Psoas muscle (tissue), 8 donors: ENCODE results near the gene PRUNE2. TPM values are rescaled to one million over a fixed set of nuclear protein-coding genes. Genes with fewer than 3 reads are reported as not detected.

ENCODE experiments used
- ATAC-seq, 4 donors: fragments of 200-7000 bp; cut with Tn5 transposase; one replicate each; pipeline ENCODE4 v1.9.1; 2020; ENCODE audit warnings: moderate library complexity in 3 of 4, mild to moderate bottlenecking in 2 of 4
- DNase-seq, 2 donors: peaks; one replicate each; pipeline ENCODE4 v3.0.0-alpha.2; 2020
- H3K27ac ChIP-seq: fragments of 200-600 bp; one replicate; pipeline ENCODE4 v1.8.0; 2022
- H3K27me3 ChIP-seq, 3 donors: fragments of 200-600 bp in 1 of 3; one replicate each; pipeline versions ENCODE4 v1.6.1 to v1.8.0; 2013 to 2022; ENCODE audit warnings: low read length in 2 of 3, mild to moderate bottlenecking in 2 of 3, moderate library complexity in 1 of 3; ENCODE audit not compliant: insufficient read depth in 3 of 3
- H3K36me3 ChIP-seq, 2 donors: fragments of 200-600 bp in 1 of 2; one replicate each; pipeline versions ENCODE4 v1.6.1 to v1.8.0; 2013 to 2022; ENCODE audit warnings: low read depth in 1 of 2, mild to moderate bottlenecking in 1 of 2, moderate library complexity in 1 of 2; ENCODE audit not compliant: insufficient read depth in 1 of 2
- H3K4me1 ChIP-seq: fragments of 200-600 bp; one replicate; pipeline ENCODE4 v1.8.0; 2022
- H3K4me3 ChIP-seq: fragments of 200-600 bp; one replicate; pipeline ENCODE4 v1.8.0; 2022; ENCODE audit warnings: mild to moderate bottlenecking
- H3K9me3 ChIP-seq: fragments of 200-600 bp; one replicate; pipeline ENCODE4 v1.8.0; 2022
- WGBS, 3 donors: extraction: QIAGEN DNeasy Blood & Tissue Kit; methylation state at CpG; one replicate each; pipeline versions ENCODE4 v1.1.6 to v1.1.7; 2013; 5-methylcytosine and 5-hydroxymethylcytosine counted together
- intact Hi-C, 2 donors: fragments of 100-400 bp; cut with DNase I; formaldehyde crosslinking; loops; one replicate each; pipeline versions ENCODE4 v1.11.0 to v1.14.2; 2022
- polyA plus RNA-seq, 3 donors: library from polyadenylated mRNA; stranded (reverse); fragments of 200-250 nt; gene quantifications; one replicate each; pipeline ENCODE4 v1.2.3, GENCODE V29; 2013
- total RNA-seq, 4 donors: library from RNA; stranded (reverse); fragmentation: NEBNext Ultra II Directional in 2 of 4; extraction: Animal tissue kit (Norgen Biotek cat#: 25700) in 2 of 4; gene quantifications; one replicate each; pipeline versions ENCODE4 v1.2.1 to v1.2.4, GENCODE V29; 2021 to 2023
- TF ChIP-seq, protein P1 (sequence below): fragments of 200-600 bp; IDR thresholded peaks from one replicate; pipeline ENCODE4 v1.8.0; 2022; ENCODE audit warnings: antibody characterized with exemption
- donor health status: healthy with polysubstance abuse.
- donor health status: DM: no; HTN: no; CAD: no; lungs with moderate emphysema.
- donor health status: Bipolar disorder and iron deficiency.
- donor health status: healthy.
- donor health status: DM: yes; HTN: yes; CAD: no.
- donor health status: DM: no; HTN: no; CAD: no.
- donor health status: DM: no; HTN: no; CAD: no.
- donor health status: DM: yes; HTN: yes; CAD: no.

PRUNE2 gene
- total and polyA plus RNA-seq, 7 donors, result 1.2 to 79.9 (median 3.6) TPM

DNA sequence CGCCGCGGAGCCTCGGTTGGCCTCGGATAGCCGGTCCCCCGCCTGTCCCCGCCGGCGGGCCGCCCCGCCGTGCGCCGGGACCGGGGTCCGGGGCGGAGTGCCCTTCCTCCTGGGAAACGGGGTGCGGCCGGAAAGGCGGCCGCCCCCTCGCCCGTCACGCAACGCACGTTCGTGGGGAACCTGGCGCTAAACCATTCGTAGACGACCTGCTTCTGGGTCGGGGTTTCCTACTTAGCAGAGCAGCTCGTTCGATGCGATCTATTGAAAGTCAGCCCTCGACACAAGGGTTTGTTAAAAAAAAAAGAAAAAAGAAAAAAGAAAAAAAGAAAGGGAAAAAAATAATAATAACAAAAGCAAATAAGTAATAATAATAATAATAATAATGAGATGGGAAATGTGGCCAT, 334.2 kb downstream of the PRUNE2 start:
- ATAC-seq (no peak), DNase-seq (no peak)
- TF ChIP-seq, protein P1, sequence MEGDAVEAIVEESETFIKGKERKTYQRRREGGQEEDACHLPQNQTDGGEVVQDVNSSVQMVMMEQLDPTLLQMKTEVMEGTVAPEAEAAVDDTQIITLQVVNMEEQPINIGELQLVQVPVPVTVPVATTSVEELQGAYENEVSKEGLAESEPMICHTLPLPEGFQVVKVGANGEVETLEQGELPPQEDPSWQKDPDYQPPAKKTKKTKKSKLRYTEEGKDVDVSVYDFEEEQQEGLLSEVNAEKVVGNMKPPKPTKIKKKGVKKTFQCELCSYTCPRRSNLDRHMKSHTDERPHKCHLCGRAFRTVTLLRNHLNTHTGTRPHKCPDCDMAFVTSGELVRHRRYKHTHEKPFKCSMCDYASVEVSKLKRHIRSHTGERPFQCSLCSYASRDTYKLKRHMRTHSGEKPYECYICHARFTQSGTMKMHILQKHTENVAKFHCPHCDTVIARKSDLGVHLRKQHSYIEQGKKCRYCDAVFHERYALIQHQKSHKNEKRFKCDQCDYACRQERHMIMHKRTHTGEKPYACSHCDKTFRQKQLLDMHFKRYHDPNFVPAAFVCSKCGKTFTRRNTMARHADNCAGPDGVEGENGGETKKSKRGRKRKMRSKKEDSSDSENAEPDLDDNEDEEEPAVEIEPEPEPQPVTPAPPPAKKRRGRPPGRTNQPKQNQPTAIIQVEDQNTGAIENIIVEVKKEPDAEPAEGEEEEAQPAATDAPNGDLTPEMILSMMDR, result no peak
- peaks cover 3% of the 10 kb centered on the region for H3K9me3 ChIP-seq
- H3K4me1 ChIP-seq, result no peaks in the 10 kb centered on the region
- H3K27me3 ChIP-seq, result no peaks in the 10 kb centered on the region
- intact Hi-C loops, result no loop called here
- H3K36me3 ChIP-seq, result no peaks in the 10 kb centered on the region
- WGBS, 3 donors, result 22 to 38% (median 24%) methylated on average over 37 of the region's 37 CpGs
- H3K27ac ChIP-seq, result no peak overlapping the region
- peak overlapping the region; percentile 57 for H3K4me3 ChIP-seq

- Histone ChIP-seq H3K27ac (no peak overlapping the region), H3K9me3 (peaks cover 3% of the 10 kb centered on the region), H3K36me3 (no peaks in the 10 kb centered on the region), H3K27me3 (no peaks in the 10 kb centered on the region), H3K4me3 (peak overlapping the region; percentile 57), H3K4me1 (no peaks in the 10 kb centered on the region)
- no peak for DNase-seq
- intact Hi-C loops, result no loop called here
- no peak for ATAC-seq
- TF ChIP-seq, protein P1, result no peak
- WGBS, 3 donors, result 15 to 38% (median 28%) methylated on average over 3 of the region's 3 CpGs
Observed at GRCh38 chr9:76571288-76571687, 334.6 kb downstream of the PRUNE2 start.

- 94 to 97% (median 97%) methylated on average over 2 of the region's 2 CpGs for WGBS, 3 donors
- ATAC-seq (no peak), DNase-seq (no peak)
- no peak overlapping the region for H3K27ac ChIP-seq
- peaks cover 3% of the 10 kb centered on the region for H3K9me3 ChIP-seq
- no peak overlapping the region for H3K4me3 ChIP-seq
- TF ChIP-seq, protein P1, result no peak
- no peaks in the 10 kb centered on the region for H3K4me1 ChIP-seq
- H3K27me3 ChIP-seq, result no peaks in the 10 kb centered on the region
- no peaks in the 10 kb centered on the region for H3K36me3 ChIP-seq
- intact Hi-C loops, result no loop called here
Observed at GRCh38 chr9:76570826-76571225, 335.1 kb downstream of the PRUNE2 start.

- TF ChIP-seq, protein P1, result no peak
- 85 to 89% (median 86%) methylated on average over 2 of the region's 2 CpGs for WGBS, 3 donors
- DNase-seq (no peak), ATAC-seq (no peak)
- Histone ChIP-seq H3K9me3 (peaks cover 3% of the 10 kb centered on the region), H3K4me3 (no peak overlapping the region), H3K27ac (no peak overlapping the region), H3K4me1 (no peaks in the 10 kb centered on the region), H3K36me3 (no peaks in the 10 kb centered on the region), H3K27me3 (no peaks in the 10 kb centered on the region)
- intact Hi-C loops, result no loop called here
Observed at GRCh38 chr9:76567086-76567485, 338.8 kb downstream of the PRUNE2 start.

GRCh38 chr9:76564297-76564696, 341.6 kb downstream of the PRUNE2 start:
- Histone ChIP-seq H3K36me3 (no peaks in the 10 kb centered on the region), H3K27ac (no peak overlapping the region), H3K9me3 (no peaks in the 10 kb centered on the region), H3K4me1 (no peaks in the 10 kb centered on the region), H3K4me3 (no peak overlapping the region), H3K27me3 (no peaks in the 10 kb centered on the region)
- intact Hi-C loops, result no loop called here
- TF ChIP-seq, protein P1, result no peak
- DNase-seq (no peak), ATAC-seq (no peak)
